Spleen (tissue), 11 donors: ENCODE data around the gene RIMBP3C. TPM values are rescaled to one million over a fixed set of nuclear protein-coding genes. Genes with fewer than 3 reads are reported as not detected.
"Not testable (repeated sequence)": the region's sequence is repeated elsewhere in the genome, so short reads cannot be mapped to it uniquely, and the experiment has no call there.

Source experiments
- DNase-seq: peaks from one replicate; pipeline ENCODE4 v3.0.0-alpha.2; 2020
- H3K27ac ChIP-seq, 8 donors: fragments of 200-600 bp; sonication (generic) in 7 of 8; 1 replicate in 4 of 8; 2 replicates in 4 of 8; pipeline versions ENCODE4 v1.5.0 to v1.8.0; 2016 to 2021; ENCODE audit warnings: inconsistent platforms in 4 of 8, mild to moderate bottlenecking in 4 of 8, moderate library complexity in 1 of 8
- H3K27me3 ChIP-seq, 7 donors: fragments of 200-600 bp; sonication (generic) in 6 of 7; replicated peaks in 1 of 7; 1 replicate in 4 of 7; 2 replicates in 3 of 7; pipeline versions ENCODE4 v1.5.0 to v1.8.0; 2016 to 2021; ENCODE audit warnings: inconsistent platforms in 3 of 7, mild to moderate bottlenecking in 1 of 7
- H3K36me3 ChIP-seq, 6 donors: fragments of 200-600 bp; sonication (generic) in 5 of 6; 1 replicate in 4 of 6; 2 replicates in 2 of 6; pipeline versions ENCODE4 v1.5.0 to v1.8.0; 2016 to 2021; ENCODE audit warnings: inconsistent platforms in 2 of 6
- H3K4me1 ChIP-seq, 6 donors: fragments of 200-600 bp; sonication (generic) in 5 of 6; 1 replicate in 3 of 6; 2 replicates in 3 of 6; pipeline versions ENCODE4 v1.5.0 to v1.8.0; 2016 to 2021; ENCODE audit warnings: inconsistent platforms in 3 of 6
- H3K4me3 ChIP-seq, 8 donors: fragments of 200-600 bp; sonication (generic) in 7 of 8; 1 replicate in 4 of 8; 2 replicates in 4 of 8; pipeline versions ENCODE4 v1.5.0 to v1.8.0; 2016 to 2021; ENCODE audit warnings: inconsistent platforms in 4 of 8, mild to moderate bottlenecking in 4 of 8, moderate library complexity in 2 of 8
- H3K9me3 ChIP-seq, 8 donors: fragments of 200-600 bp; sonication (generic) in 7 of 8; 1 replicate in 4 of 8; 2 replicates in 4 of 8; pipeline versions ENCODE4 v1.5.0 to v1.8.0; 2016 to 2021; ENCODE audit warnings: inconsistent platforms in 4 of 8
- POLR2A ChIP-seq, 3 donors: fragments of 450-650 bp; IDR thresholded peaks; one replicate each; pipeline ENCODE4 v1.5.1; 2017; ENCODE audit warnings: antibody characterized with exemption in 3 of 3, mild to moderate bottlenecking in 1 of 3
- POLR2AphosphoS5 ChIP-seq, 3 donors: sonication (generic); formaldehyde crosslinking; IDR thresholded peaks; one replicate each; pipeline ENCODE4 v1.5.1; 2017; ENCODE audit warnings: antibody characterized with exemption in 3 of 3
- WGBS, 5 donors: extraction: QIAGEN DNeasy Blood & Tissue Kit in 3 of 5; methylation state at CpG; one replicate each; pipeline versions ENCODE4 v1.1.5 to v1.1.7; 2013 to 2018; 5-methylcytosine and 5-hydroxymethylcytosine counted together
- intact Hi-C: fragments of 100-400 bp; cut with DNase I; formaldehyde crosslinking; loops from one replicate; pipeline ENCODE4 v1.15.0; 2023; ENCODE audit warnings: low total_unique reads
- polyA plus RNA-seq, 3 donors: library from polyadenylated mRNA; stranded (reverse); fragments of 200-250 nt; gene quantifications; one replicate each; pipeline ENCODE4 v1.2.1, GENCODE V29; 2013
- total RNA-seq, 7 donors: library from RNA; depleted of rRNA in 3 of 7; stranded (reverse); fragments of >200 nt in 3 of 7; fragmentation: NEBNext Ultra II Directional in 4 of 7; extraction: Animal tissue kit (Norgen Biotek cat#: 25700) in 4 of 7; gene quantifications; one replicate each; pipeline versions ENCODE4 v1.1.0 to v1.2.1, GENCODE V29; 2016 to 2021
- TF ChIP-seq, protein P1 (sequence below), 11 experiments: fragments of 200-600 bp in 7 of 11; fragments of 450-650 bp in 4 of 11; sonication (generic) in 4 of 11; IDR thresholded peaks in 8 of 11; conservative IDR thresholded peaks in 3 of 11; 1 replicate in 7 of 11; 2 replicates in 4 of 11; pipeline versions ENCODE4 v1.4.0 to v1.8.0; 2016 to 2021; ENCODE audit warnings: antibody characterized with exemption in 11 of 11, inconsistent platforms in 4 of 11, mild to moderate bottlenecking in 1 of 11
- donor health status: healthy with polysubstance abuse.
- donor health status: DM: no; HTN: no; CAD: no; lungs with moderate emphysema.
- donor health status: DM: no; HTN: no; CAD: no.
- donor health status: Bipolar disorder and iron deficiency.
- donor health status: healthy.
- donor health status: DM: no; HTN: no; CAD: no.
- donor health status: DM: yes; HTN: yes; CAD: no.

Gene RIMBP3C
- total and polyA plus RNA-seq, 10 donors = 0.03 to 2.0 (median 0.50) TPM; not detected in 2

GRCh38 chr22:21569459-21570170, 18.4 kb upstream of the RIMBP3C start:
- TF ChIP-seq POLR2A (IDR thresholded peaks at IDR 0.05) = no peak
- H3K4me3 ChIP-seq = peak overlapping the region in 5 of 8 donors; percentile 93 to 99 (median 96)
- no peak for DNase-seq
- peaks cover 0 to 15% (median 0%) of the 10 kb centered on the region in 6 donors for H3K36me3 ChIP-seq
- peak overlapping the region in 7 of 8 donors; percentile 16 to 94 (median 92) for H3K27ac ChIP-seq
- H3K4me1 ChIP-seq = peaks cover 47 to 74% (median 68%) of the 10 kb centered on the region in 6 donors
- H3K9me3 ChIP-seq = no peaks in the 10 kb centered on the region
- 37 to 51% (median 41%) methylated on average over 8 of the region's 8 CpGs for WGBS, 5 donors
- intact Hi-C loops = no loop called here
- no peaks in the 10 kb centered on the region for H3K27me3 ChIP-seq

DNA sequence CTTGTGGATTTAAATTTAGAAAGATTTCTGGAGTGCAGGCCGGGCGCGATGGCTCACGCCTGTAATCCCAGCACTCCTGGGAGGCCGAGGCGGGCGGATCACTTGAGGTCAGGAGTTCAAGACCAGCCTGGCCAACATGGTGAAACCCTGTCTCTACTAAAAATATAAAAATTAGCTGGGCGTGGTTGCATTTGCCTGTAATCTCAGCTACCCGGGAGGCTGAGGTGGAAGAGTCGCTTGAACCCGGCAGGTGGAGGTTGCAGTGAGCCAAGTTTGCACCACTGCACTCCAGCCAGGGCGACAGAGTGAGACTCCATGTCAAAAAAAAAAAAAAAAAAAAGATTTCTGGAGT, 17.8 kb upstream of the RIMBP3C start:
- Histone ChIP-seq H3K36me3 (peaks cover 0 to 15% (median 0%) of the 10 kb centered on the region in 6 donors), H3K4me3 (peak overlapping the region in 7 of 8 donors; percentile 91 to 99 (median 93)), H3K4me1 (peaks cover 43 to 69% (median 62%) of the 10 kb centered on the region in 6 donors), H3K27ac (peak overlapping the region in 7 of 8 donors; percentile 92 to 94 (median 94))
- H3K9me3 ChIP-seq, DNase-seq, H3K27me3 ChIP-seq, intact Hi-C loops: not testable (repeated sequence)
- WGBS, 5 donors = 43 to 70% (median 63%) methylated on average over 12 of the region's 12 CpGs

GRCh38 chr22:21568347-21569075, 17.2 kb upstream of the RIMBP3C start:
- WGBS, 5 donors = 1 to 2% (median 2%) methylated on average over 25 to 26 of the region's 26 CpGs
- peak; percentile 75 for DNase-seq

GRCh38 chr22:21567456-21568346, 16.4 kb upstream of the RIMBP3C start, which contains the start of gene UBE2L3:
UBE2L3 (plus strand) TSS chr22:21567714; CDS start chr22:21567745, 31 bp downstream.
- 1 to 2% (median 1%) methylated on average over 18 to 85 of the region's 85 CpGs for WGBS, 5 donors
- H3K27ac ChIP-seq = peak within 1 kb of the TSS; percentile 81 to 94 (median 94)
- peaks cover 35 to 55% (median 49%) of the 10 kb centered on the region in 6 donors for H3K4me1 ChIP-seq
- peak within 1 kb of the TSS; percentile 91 to 99 (median 94) for H3K4me3 ChIP-seq
- H3K36me3 ChIP-seq = peaks cover 0 to 4% (median 0%) of the 10 kb centered on the region in 6 donors
- TF ChIP-seq POLR2A (IDR thresholded peaks at IDR 0.05) (no peak), POLR2AphosphoS5 (IDR thresholded peaks at IDR 0.05) (peak; percentile 84 to 91 (median 85))
- TF ChIP-seq, protein P1, sequence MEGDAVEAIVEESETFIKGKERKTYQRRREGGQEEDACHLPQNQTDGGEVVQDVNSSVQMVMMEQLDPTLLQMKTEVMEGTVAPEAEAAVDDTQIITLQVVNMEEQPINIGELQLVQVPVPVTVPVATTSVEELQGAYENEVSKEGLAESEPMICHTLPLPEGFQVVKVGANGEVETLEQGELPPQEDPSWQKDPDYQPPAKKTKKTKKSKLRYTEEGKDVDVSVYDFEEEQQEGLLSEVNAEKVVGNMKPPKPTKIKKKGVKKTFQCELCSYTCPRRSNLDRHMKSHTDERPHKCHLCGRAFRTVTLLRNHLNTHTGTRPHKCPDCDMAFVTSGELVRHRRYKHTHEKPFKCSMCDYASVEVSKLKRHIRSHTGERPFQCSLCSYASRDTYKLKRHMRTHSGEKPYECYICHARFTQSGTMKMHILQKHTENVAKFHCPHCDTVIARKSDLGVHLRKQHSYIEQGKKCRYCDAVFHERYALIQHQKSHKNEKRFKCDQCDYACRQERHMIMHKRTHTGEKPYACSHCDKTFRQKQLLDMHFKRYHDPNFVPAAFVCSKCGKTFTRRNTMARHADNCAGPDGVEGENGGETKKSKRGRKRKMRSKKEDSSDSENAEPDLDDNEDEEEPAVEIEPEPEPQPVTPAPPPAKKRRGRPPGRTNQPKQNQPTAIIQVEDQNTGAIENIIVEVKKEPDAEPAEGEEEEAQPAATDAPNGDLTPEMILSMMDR (IDR thresholded peaks at IDR 0.05 in 8 of 11, conservative IDR thresholded peaks at IDR 0.05 in 3 of 11) = peak in 2 of 11 experiments; percentile 9 to 29
- intact Hi-C loops = no loop called here
- no peaks in the 10 kb centered on the region for H3K9me3 ChIP-seq
- no peaks in the 10 kb centered on the region for H3K27me3 ChIP-seq
- DNase-seq = peak; percentile 96

More at GRCh38 chr22:21568347-21569075, 17.2 kb upstream of the RIMBP3C start:
- Histone ChIP-seq H3K36me3 (peaks cover 0 to 12% (median 0%) of the 10 kb centered on the region in 6 donors), H3K9me3 (no peaks in the 10 kb centered on the region), H3K27ac (peak overlapping the region; percentile 81 to 94 (median 94)), H3K27me3 (no peaks in the 10 kb centered on the region), H3K4me3 (peak overlapping the region; percentile 91 to 99 (median 94)), H3K4me1 (peaks cover 38 to 63% (median 57%) of the 10 kb centered on the region in 6 donors)
- intact Hi-C loops = no loop called here
- TF ChIP-seq, protein P1 (IDR thresholded peaks at IDR 0.05 in 8 of 11, conservative IDR thresholded peaks at IDR 0.05 in 3 of 11) = no peak
- peak in 1 of 3 donors; percentile 42 for TF ChIP-seq POLR2AphosphoS5 (IDR thresholded peaks at IDR 0.05)
